ENCODE data around the gene FTSJ3. TPM values are rescaled to one million over a fixed set of nuclear protein-coding genes. Genes with fewer than 3 reads are reported as not detected.

The FTSJ3 gene
- total and polyA plus RNA-seq, 2 of the 13 experiments (the other 11 are each of a cell fraction or from before 2014, with no cell fraction given), result 26.0 to 64.2 TPM

GRCh38 chr17:63773272-63774140 lies 54.0 kb downstream of the FTSJ3 start, which contains the start of gene CCDC47 (continued):
- TF ChIP-seq ZNF317 (CRISPR knock-in tag; IDR thresholded peaks at IDR 0.05), result peak; percentile 84
- TF ChIP-seq ZNF24 (IDR thresholded peaks at IDR 0.05), result peak; percentile 48; the same call in 1 of the 2 replicates
- TF ChIP-seq ZNF207 (IDR thresholded peaks at IDR 0.05; ENCODE audit: borderline replicate concordance), result no peak
- TF ChIP-seq NR2C2 (CRISPR knock-in tag; IDR thresholded peaks at IDR 0.05; ENCODE audit: borderline replicate concordance), result peak; percentile 100
- TF ChIP-seq NKX3-1 (CRISPR knock-in tag; IDR thresholded peaks at IDR 0.05), result peak; percentile 84
- TF ChIP-seq ELF1 (CRISPR knock-in tag; IDR thresholded peaks at IDR 0.05), result peak; percentile 93
- TF ChIP-seq HOXA9 (CRISPR knock-in tag; IDR thresholded peaks at IDR 0.05; ENCODE audit: borderline replicate concordance), result peak; percentile 72; the same call in 1 of the 2 replicates
- peak; percentile 63 for TF ChIP-seq ZNF567 (CRISPR knock-in tag; IDR thresholded peaks at IDR 0.05; ENCODE audit: borderline replicate concordance)
- TF ChIP-seq ZNF556 (CRISPR knock-in tag; IDR thresholded peaks at IDR 0.05; ENCODE audit: borderline replicate concordance), result peak; percentile 92
- TF ChIP-seq NFKBIZ (CRISPR knock-in tag; IDR thresholded peaks at IDR 0.05), result no peak
- 0 out of 2 replicates have a peak, but pooled peaks have one; percentile 53 for TF ChIP-seq ZBTB37 (CRISPR knock-in tag; IDR thresholded peaks at IDR 0.05)
- 0 out of 2 replicates have a peak, but pooled peaks have one; percentile 49 for TF ChIP-seq GTF2F1 (IDR thresholded peaks at IDR 0.05; ENCODE audit: low read length)
- TF ChIP-seq, protein P1, sequence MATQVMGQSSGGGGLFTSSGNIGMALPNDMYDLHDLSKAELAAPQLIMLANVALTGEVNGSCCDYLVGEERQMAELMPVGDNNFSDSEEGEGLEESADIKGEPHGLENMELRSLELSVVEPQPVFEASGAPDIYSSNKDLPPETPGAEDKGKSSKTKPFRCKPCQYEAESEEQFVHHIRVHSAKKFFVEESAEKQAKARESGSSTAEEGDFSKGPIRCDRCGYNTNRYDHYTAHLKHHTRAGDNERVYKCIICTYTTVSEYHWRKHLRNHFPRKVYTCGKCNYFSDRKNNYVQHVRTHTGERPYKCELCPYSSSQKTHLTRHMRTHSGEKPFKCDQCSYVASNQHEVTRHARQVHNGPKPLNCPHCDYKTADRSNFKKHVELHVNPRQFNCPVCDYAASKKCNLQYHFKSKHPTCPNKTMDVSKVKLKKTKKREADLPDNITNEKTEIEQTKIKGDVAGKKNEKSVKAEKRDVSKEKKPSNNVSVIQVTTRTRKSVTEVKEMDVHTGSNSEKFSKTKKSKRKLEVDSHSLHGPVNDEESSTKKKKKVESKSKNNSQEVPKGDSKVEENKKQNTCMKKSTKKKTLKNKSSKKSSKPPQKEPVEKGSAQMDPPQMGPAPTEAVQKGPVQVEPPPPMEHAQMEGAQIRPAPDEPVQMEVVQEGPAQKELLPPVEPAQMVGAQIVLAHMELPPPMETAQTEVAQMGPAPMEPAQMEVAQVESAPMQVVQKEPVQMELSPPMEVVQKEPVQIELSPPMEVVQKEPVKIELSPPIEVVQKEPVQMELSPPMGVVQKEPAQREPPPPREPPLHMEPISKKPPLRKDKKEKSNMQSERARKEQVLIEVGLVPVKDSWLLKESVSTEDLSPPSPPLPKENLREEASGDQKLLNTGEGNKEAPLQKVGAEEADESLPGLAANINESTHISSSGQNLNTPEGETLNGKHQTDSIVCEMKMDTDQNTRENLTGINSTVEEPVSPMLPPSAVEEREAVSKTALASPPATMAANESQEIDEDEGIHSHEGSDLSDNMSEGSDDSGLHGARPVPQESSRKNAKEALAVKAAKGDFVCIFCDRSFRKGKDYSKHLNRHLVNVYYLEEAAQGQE (IDR thresholded peaks at IDR 0.05; ENCODE audit: borderline replicate concordance in 1 of 2, low read depth in 1 of 2, low read length in 2 of 2), result peak in 1 of 2 experiments; percentile 62; a peak in 1 of 4 replicates
- 0 out of 2 replicates have a peak, but pooled peaks have one; percentile 23 for TF ChIP-seq HNF1A (IDR thresholded peaks at IDR 0.05; ENCODE audit: low read depth)
- peak; percentile 65 for TF ChIP-seq HNF1A (CRISPR knock-in tag; IDR thresholded peaks at IDR 0.05; ENCODE audit: borderline replicate concordance)
- peak; percentile 92; the same call in 1 of the 2 replicates for TF ChIP-seq ZNF569 (CRISPR knock-in tag; IDR thresholded peaks at IDR 0.05; ENCODE audit: borderline replicate concordance)
- peak; percentile 53; the same call in 1 of the 2 replicates for TF ChIP-seq ARID3A (IDR thresholded peaks at IDR 0.05; ENCODE audit: low read depth, low read length)

Data from HepG2 (cell line).